BLaER1 treated with 17β-estradiol and CSF1 and Interleukin-3, amounts not matched to agents 10 nM and 100 nM (cell line): ENCODE results near the gene GMDS.

ENCODE experiments used
- H3K27ac ChIP-seq, 11 experiments: shearing (Covaris generic); formaldehyde crosslinking; 2 replicates each; pipeline ENCODE4 v1.8.1; 2022
- H3K27me3 ChIP-seq, 11 experiments: shearing (Covaris generic); formaldehyde crosslinking; 2 replicates each; pipeline ENCODE4 v1.8.1; 2022
- H3K36me3 ChIP-seq, 11 experiments: shearing (Covaris generic); formaldehyde crosslinking; 2 replicates each; pipeline ENCODE4 v1.8.1; 2022
- H3K4me1 ChIP-seq, 10 experiments: shearing (Covaris generic); formaldehyde crosslinking; 2 replicates each; pipeline ENCODE4 v1.8.1; 2022
- H3K4me2 ChIP-seq, 11 experiments: shearing (Covaris generic); formaldehyde crosslinking; 2 replicates each; pipeline ENCODE4 v1.8.1; 2022
- H3K4me3 ChIP-seq, 10 experiments: shearing (Covaris generic); formaldehyde crosslinking; 2 replicates each; pipeline ENCODE4 v1.8.1; 2022
- H3K9ac ChIP-seq, 11 experiments: shearing (Covaris generic); formaldehyde crosslinking; 2 replicates each; pipeline ENCODE4 v1.8.1; 2022
- H3K9me3 ChIP-seq, 11 experiments: shearing (Covaris generic); formaldehyde crosslinking; replicated peaks in 1 of 11; 2 replicates each; pipeline ENCODE4 v1.8.1; 2022
- H4K20me1 ChIP-seq, 11 experiments: shearing (Covaris generic); formaldehyde crosslinking; 2 replicates each; pipeline ENCODE4 v1.8.1; 2022
- Cebpa-rat ChIP-seq, 11 experiments: shearing (Covaris generic); IDR thresholded peaks; 2 replicates each; pipeline ENCODE4 v1.8.1; 2022

Gene GMDS

DNA sequence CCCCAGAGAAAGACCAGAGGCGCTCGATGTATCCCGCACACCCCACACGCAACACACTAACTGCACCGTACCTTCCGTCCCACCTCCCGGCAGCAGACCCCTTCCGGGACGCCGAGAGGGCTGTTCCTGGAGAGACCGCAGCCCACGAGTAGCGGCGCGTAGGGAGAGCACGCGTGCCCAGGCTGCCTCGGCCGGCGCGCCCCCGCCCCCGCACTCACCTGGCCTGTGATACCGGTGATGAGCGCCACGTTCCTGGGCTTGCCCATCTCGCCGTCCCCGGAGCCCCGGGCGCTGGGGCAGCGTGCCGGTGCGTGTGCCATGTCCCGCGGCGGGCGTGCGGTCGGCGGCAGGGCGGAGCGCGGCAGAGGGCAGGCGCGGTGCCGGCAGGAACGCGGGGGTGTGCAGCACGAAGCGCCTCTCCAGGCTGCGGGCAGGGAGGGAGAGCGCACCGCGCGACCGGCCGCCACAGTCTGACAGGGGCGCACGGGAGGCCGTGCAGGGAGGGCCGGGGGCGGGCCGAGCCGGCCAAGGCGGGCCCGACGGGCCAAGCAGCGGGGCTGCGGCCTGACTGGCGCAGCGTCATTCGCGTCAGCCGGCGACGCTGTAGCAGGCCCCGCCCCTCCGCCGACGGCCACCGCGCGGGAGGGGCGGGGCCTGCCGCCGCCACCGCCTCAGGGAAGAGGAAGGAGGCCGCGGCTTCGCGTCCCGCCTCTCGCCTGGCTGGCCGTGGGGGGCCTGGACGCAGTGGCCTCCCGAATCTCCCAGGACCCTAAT is at the start of gene GMDS:
Gene GMDS (minus strand): TSS at position 503 of the 774 bp plus-strand sequence.
- TF ChIP-seq Cebpa-rat (IDR thresholded peaks at IDR 0.05) = no peak
- Histone ChIP-seq H4K20me1 (peaks cover 0 to 40% (median 15%) of the 10 kb centered on the region in 11 experiments; a peak in 9 of 22 replicates), H3K27ac (peak within 1 kb of the TSS; percentile 81 to 89 (median 85)), H3K4me2 (peak within 1 kb of the TSS; percentile 90 to 100 (median 96)), H3K4me1 (peaks cover 5 to 36% (median 31%) of the 10 kb centered on the region in 10 experiments; a peak in 19 of 20 replicates), H3K9me3 (no peaks in the 10 kb centered on the region), H3K27me3 (no peaks in the 10 kb centered on the region), H3K9ac (peak within 1 kb of the TSS; percentile 83 to 91 (median 87)), H3K36me3 (peaks cover under 1 to 17% (median 14%) of the 10 kb centered on the region in 11 experiments; a peak in 12 of 22 replicates), H3K4me3 (peak within 1 kb of the TSS; percentile 74 to 100 (median 95))

DNA sequence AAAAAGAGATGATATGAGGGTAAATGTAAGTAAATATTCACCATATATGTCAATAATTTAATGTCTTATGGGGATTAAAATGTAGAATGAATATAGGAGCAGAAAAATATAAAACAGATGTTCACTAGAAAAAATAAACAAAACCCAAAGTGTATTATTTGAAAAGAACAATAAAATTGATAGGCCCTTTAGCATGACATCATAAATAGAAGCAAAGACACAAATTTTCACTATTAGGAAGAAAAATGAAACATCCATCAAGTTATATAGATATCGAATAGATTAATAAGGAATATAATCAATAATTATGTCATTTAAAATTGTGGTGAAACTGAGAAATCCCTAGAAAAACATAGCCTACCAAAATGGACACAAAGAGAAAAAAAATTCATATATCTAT is 40.1 kb upstream of the GMDS start:
- H3K27me3 ChIP-seq = no peaks in the 10 kb centered on the region
- no peaks in the 10 kb centered on the region for H4K20me1 ChIP-seq
- TF ChIP-seq Cebpa-rat (IDR thresholded peaks at IDR 0.05) = no peak
- no peaks in the 10 kb centered on the region for H3K4me1 ChIP-seq
- H3K9ac ChIP-seq = no peak overlapping the region
- H3K4me2 ChIP-seq = no peak overlapping the region
- H3K4me3 ChIP-seq = no peak overlapping the region
- H3K9me3 ChIP-seq = peaks cover 40 to 82% (median 59%) of the 10 kb centered on the region in 11 experiments
- peaks cover 13 to 46% (median 26%) of the 10 kb centered on the region in 11 experiments; a peak in 20 of 22 replicates for H3K36me3 ChIP-seq
- no peak overlapping the region for H3K27ac ChIP-seq

DNA sequence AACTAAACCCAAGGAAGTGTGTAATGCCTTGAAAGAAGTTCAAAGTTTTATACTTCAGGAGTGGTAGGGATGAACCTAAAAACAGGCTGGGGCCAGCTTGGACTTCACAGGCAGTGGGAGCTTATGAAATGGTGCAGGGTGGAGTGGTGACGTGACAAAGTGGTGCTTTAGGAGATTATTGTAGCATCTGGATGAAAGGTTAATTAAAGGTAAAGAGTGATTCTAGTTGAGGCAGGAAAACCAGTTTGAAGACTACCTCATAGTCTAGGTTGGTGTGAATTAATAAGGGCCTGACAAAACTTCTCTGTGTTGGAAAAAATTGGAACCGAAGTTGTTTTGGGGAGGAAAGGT is 30.5 kb upstream of the GMDS start:
- TF ChIP-seq Cebpa-rat (IDR thresholded peaks at IDR 0.05) = no peak
- H3K4me3 ChIP-seq = no peak overlapping the region
- peaks cover 10 to 49% (median 34%) of the 10 kb centered on the region in 11 experiments; a peak in 19 of 22 replicates for H3K36me3 ChIP-seq
- H3K4me2 ChIP-seq = no peak overlapping the region
- no peak overlapping the region for H3K27ac ChIP-seq
- H4K20me1 ChIP-seq = no peaks in the 10 kb centered on the region
- H3K4me1 ChIP-seq = no peaks in the 10 kb centered on the region
- no peaks in the 10 kb centered on the region for H3K27me3 ChIP-seq
- H3K9ac ChIP-seq = no peak overlapping the region
- H3K9me3 ChIP-seq = peaks cover 18 to 42% (median 26%) of the 10 kb centered on the region in 11 experiments

DNA sequence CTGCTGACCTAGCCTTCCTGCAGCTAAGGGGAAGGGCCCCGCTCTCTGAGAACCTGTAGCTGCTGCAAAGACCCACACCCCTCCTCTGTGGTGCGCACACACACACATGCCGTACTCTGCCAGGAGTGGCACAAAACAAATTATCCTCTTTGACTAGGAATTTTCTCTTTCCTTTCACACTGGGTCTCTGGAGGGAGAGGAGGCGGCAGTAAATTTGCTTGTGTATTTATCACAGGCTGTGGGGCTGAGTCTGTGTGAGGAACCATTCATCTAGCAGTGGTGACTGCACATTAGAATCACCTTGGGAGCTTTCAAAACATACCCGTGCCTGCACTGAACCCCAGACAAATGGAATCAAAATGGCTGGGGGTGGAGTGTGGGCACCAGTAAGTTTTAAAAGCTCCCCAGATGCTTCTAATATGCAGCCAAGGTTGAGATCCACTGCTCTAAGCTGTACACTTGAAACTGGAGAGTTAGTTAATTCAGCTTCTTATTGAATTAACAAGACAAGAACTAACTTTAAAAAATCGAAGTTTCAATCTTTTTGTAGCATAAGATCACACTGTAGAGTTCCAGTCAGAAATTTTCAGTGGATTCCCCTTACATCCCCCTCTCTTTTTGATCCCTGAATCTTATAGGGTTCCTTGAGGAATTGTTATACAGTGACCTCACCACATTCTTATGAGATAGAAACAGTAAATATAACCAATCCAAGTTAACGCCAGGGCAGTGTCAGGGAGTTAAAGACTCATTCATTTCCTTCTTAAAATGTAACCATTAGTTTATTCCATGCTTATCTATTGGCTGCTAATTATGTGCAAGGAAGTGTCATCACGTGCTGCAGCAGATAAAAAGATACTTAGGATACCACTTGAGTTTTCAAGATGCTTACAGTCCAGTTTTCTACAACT is 29.8 kb upstream of the GMDS start:
- H3K36me3 ChIP-seq = peaks cover 10 to 49% (median 30%) of the 10 kb centered on the region in 11 experiments; a peak in 18 of 22 replicates
- H4K20me1 ChIP-seq = no peaks in the 10 kb centered on the region
- H3K4me2 ChIP-seq = no peak overlapping the region
- H3K4me3 ChIP-seq = no peak overlapping the region
- TF ChIP-seq Cebpa-rat (IDR thresholded peaks at IDR 0.05) = no peak
- peaks cover 11 to 36% (median 20%) of the 10 kb centered on the region in 11 experiments; a peak in 21 of 22 replicates for H3K9me3 ChIP-seq
- H3K4me1 ChIP-seq = no peaks in the 10 kb centered on the region
- H3K27me3 ChIP-seq = no peaks in the 10 kb centered on the region
- no peak overlapping the region for H3K27ac ChIP-seq
- no peak overlapping the region for H3K9ac ChIP-seq

DNA sequence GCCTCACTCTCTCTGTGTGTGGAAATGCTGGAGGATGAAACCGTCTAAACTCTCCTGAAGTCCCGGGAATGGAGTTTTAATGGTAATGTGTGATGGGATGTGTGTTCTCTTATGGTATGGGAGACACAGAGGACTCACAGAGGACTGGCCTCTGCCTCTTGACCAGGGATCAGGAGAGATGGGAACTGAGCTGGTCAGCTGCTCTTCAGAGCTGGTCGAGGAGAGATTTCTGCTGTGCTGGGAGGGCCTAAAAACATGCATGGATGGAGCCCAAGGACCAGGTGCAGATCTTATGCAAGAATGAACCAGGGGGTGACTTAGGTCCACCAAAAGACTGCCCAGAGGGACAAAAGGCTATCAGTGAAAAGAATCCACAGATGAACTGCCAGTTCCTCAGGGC is 27.3 kb upstream of the GMDS start:
- Histone ChIP-seq H3K4me3 (no peak overlapping the region), H3K9ac (no peak overlapping the region), H3K27me3 (no peaks in the 10 kb centered on the region), H3K36me3 (peaks cover 9 to 61% (median 35%) of the 10 kb centered on the region in 11 experiments; a peak in 20 of 22 replicates), H3K4me2 (no peak overlapping the region), H3K27ac (no peak overlapping the region), H4K20me1 (no peaks in the 10 kb centered on the region), H3K9me3 (peaks cover 0 to 12% (median 0%) of the 10 kb centered on the region in 11 experiments; a peak in 4 of 22 replicates), H3K4me1 (no peaks in the 10 kb centered on the region)
- no peak for TF ChIP-seq Cebpa-rat (IDR thresholded peaks at IDR 0.05)

DNA sequence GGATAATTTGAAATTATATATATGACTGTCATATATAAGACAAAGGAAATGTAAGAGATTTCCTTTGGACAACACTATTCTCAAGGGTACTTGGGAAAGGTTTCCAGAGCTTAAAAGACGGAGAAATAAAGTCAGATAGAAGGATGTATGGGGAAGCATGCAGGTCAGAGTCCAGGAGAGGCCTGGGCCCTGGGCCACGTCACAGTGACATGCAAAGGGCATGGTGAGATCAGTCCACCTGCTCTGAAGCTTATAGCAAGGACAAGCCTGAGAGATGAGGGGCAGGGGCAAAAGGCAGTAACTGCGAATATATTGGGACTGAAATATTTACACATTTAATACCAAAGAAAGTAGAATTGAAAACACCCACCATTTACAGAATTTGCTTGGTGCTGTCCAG is 24.6 kb upstream of the GMDS start:
- no peak overlapping the region for H3K4me3 ChIP-seq
- H3K27me3 ChIP-seq = no peaks in the 10 kb centered on the region
- no peak overlapping the region for H3K9ac ChIP-seq
- H3K4me1 ChIP-seq = no peaks in the 10 kb centered on the region
- TF ChIP-seq Cebpa-rat (IDR thresholded peaks at IDR 0.05) = no peak
- no peak overlapping the region for H3K4me2 ChIP-seq
- H4K20me1 ChIP-seq = no peaks in the 10 kb centered on the region
- no peak overlapping the region for H3K27ac ChIP-seq
- peaks cover 0 to 12% (median 0%) of the 10 kb centered on the region in 11 experiments; a peak in 4 of 22 replicates for H3K9me3 ChIP-seq
- peaks cover 14 to 74% (median 41%) of the 10 kb centered on the region in 11 experiments; a peak in 20 of 22 replicates for H3K36me3 ChIP-seq

DNA sequence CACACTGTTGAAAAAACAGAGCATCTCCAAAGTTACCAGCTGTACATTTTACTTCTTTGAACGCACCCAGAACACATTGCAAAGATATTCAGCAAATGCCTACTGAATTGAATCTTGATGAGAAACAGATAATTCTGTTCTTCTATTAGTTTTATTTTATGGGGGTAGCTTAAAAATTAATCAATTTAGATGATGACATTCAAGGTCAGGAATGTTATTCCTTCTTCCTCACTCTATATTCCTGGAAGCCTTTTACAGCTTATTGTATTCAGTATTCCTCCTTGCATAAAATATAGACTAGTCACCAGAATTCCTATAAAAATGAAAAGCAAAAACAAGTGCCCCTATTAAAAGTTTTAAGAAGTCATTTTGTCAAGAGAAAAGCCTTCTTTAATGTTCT is 21.4 kb upstream of the GMDS start:
- peaks cover 0 to 9% (median 0%) of the 10 kb centered on the region in 11 experiments; a peak in 3 of 22 replicates for H3K9me3 ChIP-seq
- H3K4me1 ChIP-seq = no peaks in the 10 kb centered on the region
- no peak overlapping the region for H3K27ac ChIP-seq
- no peak overlapping the region for H3K4me3 ChIP-seq
- no peak overlapping the region for H3K9ac ChIP-seq
- no peak for TF ChIP-seq Cebpa-rat (IDR thresholded peaks at IDR 0.05)
- H3K36me3 ChIP-seq = peaks cover 19 to 60% (median 36%) of the 10 kb centered on the region in 11 experiments; a peak in 17 of 22 replicates
- no peaks in the 10 kb centered on the region for H4K20me1 ChIP-seq
- H3K27me3 ChIP-seq = no peaks in the 10 kb centered on the region
- no peak overlapping the region for H3K4me2 ChIP-seq

DNA sequence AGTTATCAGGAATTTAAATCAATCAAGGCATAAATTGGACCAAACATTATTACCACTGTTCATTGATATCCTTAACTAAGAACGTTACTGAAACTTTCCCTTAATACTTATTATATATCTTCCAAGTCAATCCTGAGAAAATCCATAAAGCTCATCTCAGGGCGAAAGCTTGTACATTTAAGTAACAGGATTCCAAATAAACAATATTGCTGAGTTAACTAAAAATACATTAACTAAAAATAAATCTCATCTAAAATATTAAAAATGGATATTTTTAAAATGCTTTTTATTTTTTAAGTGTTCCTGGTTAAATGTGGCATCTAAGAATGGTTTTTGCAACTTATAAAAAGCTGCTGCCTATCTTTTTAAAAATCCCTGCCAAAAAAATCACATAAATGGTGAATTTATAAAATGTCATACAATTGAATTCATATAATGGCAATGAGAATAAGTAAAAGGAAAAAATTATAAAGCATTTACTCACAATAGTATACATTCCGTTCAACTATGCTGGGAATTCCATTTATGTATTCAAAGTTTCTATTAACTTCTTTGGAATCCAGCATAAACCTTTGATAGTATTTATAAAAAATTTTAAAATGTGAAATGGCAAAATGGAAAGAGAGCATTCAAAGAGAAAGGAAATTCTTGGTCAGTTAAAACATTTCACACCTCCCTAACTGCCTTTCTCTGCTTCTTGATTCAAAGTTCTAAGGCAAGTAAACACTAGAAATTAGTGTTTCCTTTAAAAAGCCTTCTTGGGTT is 20.8 kb upstream of the GMDS start:
- Histone ChIP-seq H3K27me3 (no peaks in the 10 kb centered on the region), H3K4me2 (no peak overlapping the region), H3K4me3 (no peak overlapping the region), H3K4me1 (no peaks in the 10 kb centered on the region), H3K9me3 (peaks cover 0 to 9% (median 0%) of the 10 kb centered on the region in 11 experiments; a peak in 3 of 22 replicates), H3K9ac (no peak overlapping the region), H3K27ac (no peak overlapping the region), H3K36me3 (peaks cover 19 to 57% (median 36%) of the 10 kb centered on the region in 11 experiments; a peak in 17 of 22 replicates), H4K20me1 (no peaks in the 10 kb centered on the region)
- TF ChIP-seq Cebpa-rat (IDR thresholded peaks at IDR 0.05) = no peak
